B cell (primary cell): ENCODE results near the gene RPL7L1. TPM values are rescaled to one million over a fixed set of nuclear protein-coding genes. Genes with fewer than 3 reads are reported as not detected.

Source experiments
- ATAC-seq: fragments of 200-7000 bp; cut with Tn5 transposase; one replicate; pipeline ENCODE4 v1.10.0; 2021; ENCODE audit warnings: low read depth, mild to moderate bottlenecking, moderate number of reproducible peaks, moderate library complexity
- CTCF ChIA-PET: fragments of 350-600 bp; sonication (Branson Sonifier 250); formaldehyde crosslinking; loops from one replicate; lab custom pipeline; 2021; ENCODE audit warnings: antibody characterized with exemption, inconsistent platforms; lab: Charles Lee
- POLR2A ChIA-PET: fragments of 350-600 bp; sonication (Branson Sonifier 250); formaldehyde crosslinking; loops from one replicate; lab custom pipeline; 2021; ENCODE audit warnings: antibody characterized with exemption; lab: Charles Lee
- DNase-seq: peaks from one replicate; pipeline ENCODE4 v3.0.0; 2013
- H2AFZ ChIP-seq: 2 replicates; pipeline ENCODE4 v1.6.1; 2012; ENCODE audit warnings: mild to moderate bottlenecking, low read depth, low read length; ENCODE audit not compliant: insufficient read depth, poor library complexity, severe bottlenecking
- H3K27ac ChIP-seq, 2 donors: 1 replicate in 1 of 2; 2 replicates in 1 of 2; pipeline ENCODE4 v1.5.1; 2012 to 2013; ENCODE audit warnings: low read length in 2 of 2, mild to moderate bottlenecking in 2 of 2, moderate library complexity in 1 of 2
- H3K27me3 ChIP-seq, 4 experiments: fragments of 200-600 bp in 1 of 4; sonication (generic) in 1 of 4; replicated peaks in 1 of 4; 1 replicate in 2 of 4; 2 replicates in 2 of 4; pipeline versions ENCODE4 v1.6.1 to v1.7.0; 2013 to 2016; ENCODE audit warnings: low read length in 3 of 4, mild to moderate bottlenecking in 2 of 4, mixed read lengths in 1 of 4, moderate library complexity in 1 of 4; ENCODE audit not compliant: insufficient read depth in 4 of 4, control insufficient read depth in 3 of 4; ENCODE audit errors: control extremely low read depth in 1 of 4
- H3K36me3 ChIP-seq, 2 experiments: replicated peaks in 1 of 2; 1 replicate in 1 of 2; 2 replicates in 1 of 2; pipeline versions ENCODE4 v1.6.1 to v1.7.1; 2013; ENCODE audit warnings: low read length in 1 of 2; ENCODE audit not compliant: insufficient read depth in 2 of 2, control insufficient read depth in 1 of 2; ENCODE audit errors: control extremely low read depth in 1 of 2, extremely low read depth in 1 of 2
- H3K4me1 ChIP-seq, 2 donors: fragments of 200-600 bp in 1 of 2; sonication (generic) in 1 of 2; 1 replicate in 1 of 2; 2 replicates in 1 of 2; pipeline versions ENCODE4 v1.5.1 to v1.6.1; 2013 to 2017; ENCODE audit warnings: low read length in 2 of 2; ENCODE audit not compliant: control insufficient read depth in 2 of 2, insufficient read depth in 2 of 2
- H3K4me2 ChIP-seq: replicated peaks from 2 replicates; pipeline ENCODE3; 2012; ENCODE audit warnings: mild to moderate bottlenecking, low read depth, low read length; ENCODE audit not compliant: poor library complexity, severe bottlenecking
- H3K4me3 ChIP-seq, 5 experiments: fragments of 200-600 bp in 1 of 5; sonication (generic) in 1 of 5; 1 replicate in 3 of 5; 2 replicates in 2 of 5; pipeline versions ENCODE4 v1.5.1 to v1.7.0; 2011 to 2016; ENCODE audit warnings: low read length in 4 of 5, mild to moderate bottlenecking in 4 of 5, low read depth in 2 of 5, control low read depth in 1 of 5, moderate library complexity in 1 of 5; ENCODE audit not compliant: insufficient read depth in 1 of 5; ENCODE audit errors: control extremely low read depth in 1 of 5, extremely low read depth in 1 of 5
- H3K79me2 ChIP-seq: fragments of 200-600 bp; sonication (generic); one replicate; pipeline ENCODE4 v1.6.0; 2016; ENCODE audit warnings: low read length; ENCODE audit not compliant: control insufficient read depth, insufficient read depth
- H3K9ac ChIP-seq: fragments of 200-600 bp; sonication (generic); 2 replicates; pipeline ENCODE4 v1.6.1; 2017; ENCODE audit warnings: mild to moderate bottlenecking, low read length, moderate library complexity
- H3K9me3 ChIP-seq, 3 donors: one replicate each; pipeline versions ENCODE4 v1.6.1 to v1.7.1; 2013; ENCODE audit warnings: low read length in 2 of 3; ENCODE audit not compliant: control insufficient read depth in 2 of 3, insufficient read depth in 1 of 3; ENCODE audit errors: control extremely low read depth in 1 of 3
- H4K20me1 ChIP-seq: 2 replicates; pipeline ENCODE4 v1.6.0; 2012; ENCODE audit warnings: mild to moderate bottlenecking, low read length; ENCODE audit not compliant: insufficient read depth, control insufficient read depth, poor library complexity, severe bottlenecking
- H3K27ac Mint-ChIP-seq: one replicate; pipeline ENCODE4 v1.8.0; 2021; ENCODE audit warnings: mixed read lengths
- H3K27me3 Mint-ChIP-seq: one replicate; pipeline ENCODE4 v1.8.0; 2021; ENCODE audit warnings: mixed read lengths
- H3K4me1 Mint-ChIP-seq: one replicate; pipeline ENCODE4 v1.8.0; 2021; ENCODE audit warnings: mixed read lengths
- H3K4me3 Mint-ChIP-seq: one replicate; pipeline ENCODE4 v1.8.0; 2021; ENCODE audit warnings: mixed read lengths
- H3K9me3 Mint-ChIP-seq: one replicate; pipeline ENCODE4 v1.8.0; 2022; ENCODE audit warnings: mixed read lengths; ENCODE audit not compliant: insufficient read depth
- EZH2 ChIP-seq: IDR thresholded peaks from 2 replicates; pipeline ENCODE4 v1.6.1; 2012; ENCODE audit warnings: borderline replicate concordance, low read depth, mild to moderate bottlenecking, moderate library complexity, low read length; ENCODE audit not compliant: insufficient read depth, poor library complexity, severe bottlenecking
- whole genome bisulfite sequencing: methylation state at CpG from one replicate; pipeline ENCODE4 v1.1.5; 2013; ENCODE audit warnings: missing lambda C conversion rate; ENCODE audit not compliant: insufficient coverage; 5-methylcytosine and 5-hydroxymethylcytosine counted together
- intact Hi-C: fragments of 100-400 bp; cut with micrococcal nuclease; formaldehyde crosslinking; loops from one replicate; pipeline ENCODE4 v1.10.0; 2022
- polyA plus RNA-seq: library from polyadenylated mRNA; depleted of rRNA; stranded (reverse); fragments of >200 nt; gene quantifications from 2 replicates; pipeline ENCODE4 v1.2.3, GENCODE V29; 2012
- total RNA-seq, 2 donors: library from RNA; stranded (reverse); fragments of 120-200 nt in 1 of 2; gene quantifications; 1 replicate in 1 of 2; 2 replicates in 1 of 2; pipeline versions ENCODE4 v1.2.3 to v1.2.4, GENCODE V29; 2013 to 2022
- TF ChIP-seq, protein P1 (sequence below): fragments of 200-600 bp; IDR thresholded peaks from one replicate; pipeline ENCODE4 v1.8.0; 2022; ENCODE audit warnings: antibody characterized with exemption, mild to moderate bottlenecking

Gene RPL7L1
- total and polyA plus RNA-seq, 2 donors (not counting 1 experiment from before 2014, with no cell fraction given): 14.5 to 100 TPM

DNA sequence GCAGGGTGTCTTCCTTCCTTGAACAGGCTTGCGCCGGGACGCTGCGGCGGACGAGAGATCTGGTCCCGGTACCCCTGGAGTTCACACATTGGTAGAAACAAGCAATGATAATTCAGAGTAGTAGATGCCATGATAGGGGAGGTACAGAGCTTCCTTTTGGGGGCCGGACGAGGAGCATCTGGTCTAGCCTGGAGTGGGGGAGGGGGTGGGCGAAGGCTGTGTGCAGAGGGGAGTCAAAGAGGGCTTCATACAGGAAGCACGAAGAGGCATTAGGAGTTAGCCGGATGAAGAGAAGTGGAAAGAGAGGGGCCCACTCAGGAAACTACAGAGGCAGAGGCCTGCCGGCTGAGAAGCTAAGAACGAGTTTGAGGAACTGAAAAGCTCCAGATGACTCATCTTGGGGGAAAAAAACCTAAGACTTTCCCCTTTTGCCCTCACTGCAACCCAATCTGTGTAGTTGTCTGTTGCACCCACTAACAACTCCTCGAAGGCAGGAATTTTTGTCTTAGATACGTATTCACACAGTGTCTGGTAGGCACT, 50.5 kb downstream of the RPL7L1 start:
- no peaks in the 10 kb centered on the region for H3K27me3 Mint-ChIP-seq
- peak overlapping the region; percentile 94 to 97 for H3K27ac ChIP-seq
- DNase-seq: peak; percentile 91
- peak overlapping the region; percentile 85 for H3K9ac ChIP-seq
- peak overlapping the region; percentile 100 for H3K4me3 Mint-ChIP-seq
- H4K20me1 ChIP-seq: peaks cover 49% of the 10 kb centered on the region
- H3K4me1 ChIP-seq: peaks cover 46 to 54% of the 10 kb centered on the region in 2 donors
- TF ChIP-seq, protein P1, sequence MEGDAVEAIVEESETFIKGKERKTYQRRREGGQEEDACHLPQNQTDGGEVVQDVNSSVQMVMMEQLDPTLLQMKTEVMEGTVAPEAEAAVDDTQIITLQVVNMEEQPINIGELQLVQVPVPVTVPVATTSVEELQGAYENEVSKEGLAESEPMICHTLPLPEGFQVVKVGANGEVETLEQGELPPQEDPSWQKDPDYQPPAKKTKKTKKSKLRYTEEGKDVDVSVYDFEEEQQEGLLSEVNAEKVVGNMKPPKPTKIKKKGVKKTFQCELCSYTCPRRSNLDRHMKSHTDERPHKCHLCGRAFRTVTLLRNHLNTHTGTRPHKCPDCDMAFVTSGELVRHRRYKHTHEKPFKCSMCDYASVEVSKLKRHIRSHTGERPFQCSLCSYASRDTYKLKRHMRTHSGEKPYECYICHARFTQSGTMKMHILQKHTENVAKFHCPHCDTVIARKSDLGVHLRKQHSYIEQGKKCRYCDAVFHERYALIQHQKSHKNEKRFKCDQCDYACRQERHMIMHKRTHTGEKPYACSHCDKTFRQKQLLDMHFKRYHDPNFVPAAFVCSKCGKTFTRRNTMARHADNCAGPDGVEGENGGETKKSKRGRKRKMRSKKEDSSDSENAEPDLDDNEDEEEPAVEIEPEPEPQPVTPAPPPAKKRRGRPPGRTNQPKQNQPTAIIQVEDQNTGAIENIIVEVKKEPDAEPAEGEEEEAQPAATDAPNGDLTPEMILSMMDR: no peak
- no peak for TF ChIP-seq EZH2
- H3K4me3 ChIP-seq: peak overlapping the region; percentile 86 to 89 (median 87)
- intact Hi-C loops: loop anchor here (1.0 to 10.0 kb wide), 15 partner anchors 29 to 699 kb away; partner anchors contain the start of genes BICRAL, CUL9, GTPBP2 and KLC4
- POLR2A ChIA-PET: interaction anchor here (0.6 to 3.2 kb wide), 29 partner anchors 14 to 1458 kb away, joined by 3 to 53 read pairs (median 5); partner anchors contain the start of genes BICRAL, CDC5L, CUL7 and DNPH1
- no peaks in the 10 kb centered on the region for H3K9me3 ChIP-seq
- peak overlapping the region; percentile 100 for H3K27ac Mint-ChIP-seq
- CTCF ChIA-PET: interaction anchor here (0.6 to 2.1 kb wide), 11 partner anchors 17 to 1149 kb away, joined by 3 to 8 read pairs (median 5); partner anchors contain the start of genes CUL9, KLHDC3, MEA1 and PPP2R5D
- ATAC-seq: peak; percentile 52
- peak overlapping the region; percentile 94 for H3K4me2 ChIP-seq
- H3K79me2 ChIP-seq: peaks cover 54% of the 10 kb centered on the region
- H3K4me1 Mint-ChIP-seq: peaks cover 54% of the 10 kb centered on the region
- H3K9me3 Mint-ChIP-seq: no peaks in the 10 kb centered on the region
- 1% methylated on average over 12 of the region's 16 CpGs for WGBS
- no peaks in the 10 kb centered on the region for H3K27me3 ChIP-seq
- H3K36me3 ChIP-seq: peaks cover 1 to 31% of the 10 kb centered on the region in 2 experiments
- H2AFZ ChIP-seq: peak overlapping the region; percentile 83

DNA sequence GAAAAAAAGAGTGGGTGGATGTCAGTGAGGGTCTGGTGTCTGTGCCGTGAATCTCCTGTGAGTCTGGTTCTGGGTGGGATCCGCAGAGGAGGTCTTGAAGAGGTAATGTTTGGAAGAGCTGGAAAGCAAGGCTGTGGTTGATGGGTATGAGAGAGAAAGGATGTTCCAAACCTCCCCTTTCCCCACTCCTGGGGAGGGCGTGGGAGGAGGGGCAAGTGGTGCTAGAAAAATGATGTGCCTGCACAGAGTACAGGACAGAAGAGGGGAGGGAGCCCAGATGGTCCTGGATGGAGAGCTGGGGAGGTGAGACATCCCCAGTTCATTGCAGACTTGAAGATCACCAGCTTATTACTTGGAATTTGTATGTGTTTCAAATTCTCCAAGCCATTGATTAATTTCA, 53.0 kb downstream of the RPL7L1 start:
- ChIA-PET POLR2A (interaction anchor here (1.6 kb wide), 1 partner anchor 26 kb away, joined by 4 read pairs; no protein-coding TSS in a partner anchor), CTCF (interaction anchor here (1.3 to 2.5 kb wide), 2 partner anchors 46 to 52 kb away, joined by 4 to 6 read pairs; partner anchors contain the start of genes PEX6 and PPP2R5D)
- Mint-ChIP-seq H3K4me3 (peak overlapping the region; percentile 100), H3K4me1 (peaks cover 61% of the 10 kb centered on the region), H3K9me3 (no peaks in the 10 kb centered on the region), H3K27me3 (no peaks in the 10 kb centered on the region), H3K27ac (peak overlapping the region; percentile 76)
- Histone ChIP-seq H3K27ac (peak overlapping the region; percentile 45 to 97), H3K36me3 (peaks cover 1 to 57% of the 10 kb centered on the region in 2 experiments), H3K9ac (peak overlapping the region; percentile 17), H3K4me2 (peak overlapping the region; percentile 56), H2AFZ (no peak overlapping the region), H3K4me3 (peak overlapping the region in 2 of 5 experiments; percentile 18 to 31), H3K27me3 (no peaks in the 10 kb centered on the region), H3K79me2 (peaks cover 70% of the 10 kb centered on the region), H3K4me1 (peaks cover 51 to 64% of the 10 kb centered on the region in 2 donors), H4K20me1 (peaks cover 74% of the 10 kb centered on the region), H3K9me3 (no peaks in the 10 kb centered on the region)
- no peak for ATAC-seq
- no peak for DNase-seq
- intact Hi-C loops: no loop called here
- WGBS: 100% methylated on average over 1 of the region's 3 CpGs
- no peak for TF ChIP-seq EZH2
- TF ChIP-seq, protein P1: no peak
